Measurements from ENCODE around the gene UPP1. TPM values are rescaled to one million over a fixed set of nuclear protein-coding genes. Genes with fewer than 3 reads are reported as not detected.

UPP1 gene
- total RNA-seq, 2 donors from 2014 or later: 11.1 to 11.2 TPM

GRCh38 chr7:48058990-48059389 lies 30.1 kb upstream of the UPP1 start:
- Histone ChIP-seq H3K9me3 (peaks cover 0 to 3% of the 10 kb centered on the region in 2 donors), H3K4me3 (no peak overlapping the region), H3K4me1 (no peaks in the 10 kb centered on the region), H3K27me3 (no peaks in the 10 kb centered on the region), H3K27ac (no peak overlapping the region), H3K36me3 (no peaks in the 10 kb centered on the region)
- no peak for TF ChIP-seq CTCF (IDR thresholded peaks at IDR 0.05)
- no peak for DNase-seq (ENCODE audit: low spot score)

GRCh38 chr7:48059706-48060105 lies 29.4 kb upstream of the UPP1 start:
- H3K27ac ChIP-seq: no peak overlapping the region
- no peak for TF ChIP-seq CTCF (IDR thresholded peaks at IDR 0.05)
- H3K4me3 ChIP-seq: no peak overlapping the region
- DNase-seq (ENCODE audit: low spot score): no peak
- H3K4me1 ChIP-seq: no peaks in the 10 kb centered on the region
- H3K27me3 ChIP-seq: no peaks in the 10 kb centered on the region
- H3K9me3 ChIP-seq: peaks cover 0 to 5% of the 10 kb centered on the region in 2 donors
- no peaks in the 10 kb centered on the region for H3K36me3 ChIP-seq

GRCh38 chr7:48063985-48064384 lies 25.1 kb upstream of the UPP1 start:
- no peak overlapping the region for H3K27ac ChIP-seq
- H3K9me3 ChIP-seq: peaks cover 0 to 5% of the 10 kb centered on the region in 2 donors
- H3K36me3 ChIP-seq: no peaks in the 10 kb centered on the region
- TF ChIP-seq CTCF (IDR thresholded peaks at IDR 0.05): no peak
- H3K4me3 ChIP-seq: no peak overlapping the region
- no peaks in the 10 kb centered on the region for H3K4me1 ChIP-seq
- no peaks in the 10 kb centered on the region for H3K27me3 ChIP-seq
- no peak for DNase-seq (ENCODE audit: low spot score)

- peaks cover 0 to 5% of the 10 kb centered on the region in 2 donors for H3K9me3 ChIP-seq
- no peak overlapping the region for H3K27ac ChIP-seq
- H3K4me1 ChIP-seq: no peaks in the 10 kb centered on the region
- no peak overlapping the region for H3K4me3 ChIP-seq
- H3K27me3 ChIP-seq: no peaks in the 10 kb centered on the region
- DNase-seq (ENCODE audit: low spot score): no peak
- no peak for TF ChIP-seq CTCF (IDR thresholded peaks at IDR 0.05)
- H3K36me3 ChIP-seq: no peaks in the 10 kb centered on the region
Measured at GRCh38 chr7:48067475-48067874, 21.6 kb upstream of the UPP1 start.

GRCh38 chr7:48074204-48074654 lies 14.8 kb upstream of the UPP1 start:
- Histone ChIP-seq H3K4me1 (no peaks in the 10 kb centered on the region), H3K9me3 (no peaks in the 10 kb centered on the region), H3K36me3 (no peaks in the 10 kb centered on the region), H3K4me3 (no peak overlapping the region), H3K27ac (no peak overlapping the region), H3K27me3 (no peaks in the 10 kb centered on the region)
- no peak for TF ChIP-seq CTCF (IDR thresholded peaks at IDR 0.05)
- no peak for DNase-seq (ENCODE audit: low spot score)

GRCh38 chr7:48077423-48077822 lies 11.6 kb upstream of the UPP1 start:
- DNase-seq (ENCODE audit: low spot score): no peak
- Histone ChIP-seq H3K9me3 (no peaks in the 10 kb centered on the region), H3K27me3 (no peaks in the 10 kb centered on the region), H3K4me1 (no peaks in the 10 kb centered on the region), H3K36me3 (no peaks in the 10 kb centered on the region), H3K4me3 (no peak overlapping the region), H3K27ac (no peak overlapping the region)
- TF ChIP-seq CTCF (IDR thresholded peaks at IDR 0.05): no peak
